NCI-H128 (cell line): ENCODE results near the gene GAL3ST3.
"Not testable (repeated sequence)": the region's sequence is repeated elsewhere in the genome, so short reads cannot be mapped to it uniquely, and the experiment has no call there.

Experiments
- DNase-seq: peaks from one replicate; lab custom pipeline; 2025; ENCODE audit not compliant: unreplicated experiment; lab: John Stamatoyannopoulos, UW

GAL3ST3 gene

GRCh38 chr11:66048547-66049323 is at the start of gene GAL3ST3:
GAL3ST3 (minus strand) TSS chr11:66049161; CDS start chr11:66045415, 3,746 bp downstream.
- DNase-seq, result peak; percentile 12

- DNase-seq, result not testable (repeated sequence)
Observed at GRCh38 chr11:66092125-66092524, 43.2 kb upstream of the GAL3ST3 start.

DNA sequence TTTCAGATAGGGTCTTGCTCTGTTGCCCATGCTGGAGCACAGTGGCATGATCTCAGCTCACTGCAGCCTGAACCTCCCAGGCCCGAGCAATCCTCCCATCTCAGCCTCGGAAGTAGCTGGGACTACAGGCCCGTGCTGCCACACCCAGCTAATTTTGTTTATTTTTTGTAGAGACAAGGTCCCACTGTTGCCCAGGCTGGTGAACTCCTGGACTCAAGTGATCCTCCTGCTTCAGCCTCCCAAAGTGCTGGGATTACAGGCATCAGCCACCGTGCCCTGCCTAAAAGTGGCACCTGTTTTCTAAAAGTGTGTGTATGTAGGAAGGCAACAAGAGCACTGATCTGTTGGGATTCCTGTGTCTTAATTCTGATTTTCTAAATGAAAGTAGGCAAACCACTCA is 41.3 kb upstream of the GAL3ST3 start:
- no peak for DNase-seq

DNA sequence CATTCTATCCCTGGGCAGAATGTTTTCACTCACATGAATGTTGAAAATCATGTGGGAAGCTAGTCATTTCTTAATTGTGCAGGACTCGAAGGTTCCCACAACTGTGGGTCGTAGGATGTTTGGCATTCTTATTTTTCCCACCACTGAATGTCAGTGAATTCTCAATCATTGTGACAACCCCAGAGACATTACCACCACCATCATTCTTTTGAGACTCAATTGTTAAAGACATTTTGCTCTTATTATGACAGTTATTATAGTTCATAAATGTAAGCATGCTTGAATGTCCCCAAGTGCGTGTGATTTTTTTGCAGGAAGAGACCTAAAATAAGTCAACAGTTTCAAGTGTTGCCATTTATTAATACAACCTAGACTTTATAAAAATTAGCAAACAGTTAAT is 40.1 kb upstream of the GAL3ST3 start:
- no peak for DNase-seq

DNA sequence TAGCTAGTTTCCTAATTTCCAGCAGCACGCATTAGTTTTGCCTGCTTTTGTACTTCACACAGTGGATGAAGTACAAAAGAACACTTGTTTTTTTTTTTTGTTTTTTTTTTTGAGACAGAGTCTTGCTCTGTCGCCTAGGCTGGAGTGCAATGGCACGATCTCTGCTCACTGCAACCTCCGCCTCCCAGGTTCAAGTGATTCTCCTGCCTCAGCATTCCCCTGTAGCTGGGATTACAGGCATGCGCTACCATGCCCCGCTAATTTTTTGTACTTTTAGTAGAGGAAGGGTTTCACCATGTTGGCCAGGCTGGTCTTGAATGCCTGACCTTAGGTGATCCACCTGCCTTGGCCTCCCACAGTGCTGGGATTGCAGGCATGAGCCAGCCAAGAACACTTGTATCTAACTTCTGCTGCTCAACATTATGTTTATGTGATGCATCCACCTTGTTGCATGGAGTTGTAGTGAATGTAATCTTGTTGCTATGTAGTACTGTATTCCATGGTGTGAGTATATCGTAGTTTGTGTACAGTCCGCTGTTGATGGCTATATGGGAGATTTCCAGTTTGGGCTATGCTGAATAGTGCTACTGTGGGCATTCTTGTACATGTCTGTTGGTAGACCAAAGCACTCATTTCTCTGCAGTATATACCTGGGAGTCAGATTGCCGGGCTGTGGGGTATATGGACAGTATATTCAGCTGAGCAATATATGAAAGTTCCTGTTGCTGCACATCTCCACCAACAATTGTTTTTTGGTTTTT is 38.4 kb upstream of the GAL3ST3 start:
- no peak for DNase-seq

GRCh38 chr11:66084821-66085475 is 36.0 kb upstream of the GAL3ST3 start:
- no peak for DNase-seq

- no peak for DNase-seq
Observed at GRCh38 chr11:66083767-66084166, 34.8 kb upstream of the GAL3ST3 start.

GRCh38 chr11:66082946-66083698 is 34.2 kb upstream of the GAL3ST3 start:
- peak; percentile 71 for DNase-seq

DNA sequence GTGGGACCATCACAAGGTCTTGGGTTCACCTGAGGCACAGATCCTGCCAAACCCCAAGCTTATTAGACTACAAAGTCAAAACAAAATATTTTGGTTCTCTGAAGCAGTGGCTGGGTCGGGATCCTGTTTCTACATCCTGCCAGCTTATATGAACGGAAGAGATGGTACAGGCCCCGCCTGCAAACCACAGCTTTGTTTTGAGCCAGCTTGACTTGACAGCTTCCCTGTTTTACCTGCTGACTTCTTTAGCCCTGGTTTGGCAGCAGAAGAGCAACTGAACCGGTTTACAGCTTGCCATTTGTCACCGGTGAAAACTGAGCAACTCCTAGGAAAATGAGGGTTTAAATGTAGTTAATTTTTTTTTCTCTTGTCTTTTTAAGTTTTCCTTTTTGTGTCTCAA is 32.5 kb upstream of the GAL3ST3 start:
- DNase-seq, result peak; percentile 25

GRCh38 chr11:66080055-66080817 is 31.3 kb upstream of the GAL3ST3 start:
- DNase-seq, result no peak

DNA sequence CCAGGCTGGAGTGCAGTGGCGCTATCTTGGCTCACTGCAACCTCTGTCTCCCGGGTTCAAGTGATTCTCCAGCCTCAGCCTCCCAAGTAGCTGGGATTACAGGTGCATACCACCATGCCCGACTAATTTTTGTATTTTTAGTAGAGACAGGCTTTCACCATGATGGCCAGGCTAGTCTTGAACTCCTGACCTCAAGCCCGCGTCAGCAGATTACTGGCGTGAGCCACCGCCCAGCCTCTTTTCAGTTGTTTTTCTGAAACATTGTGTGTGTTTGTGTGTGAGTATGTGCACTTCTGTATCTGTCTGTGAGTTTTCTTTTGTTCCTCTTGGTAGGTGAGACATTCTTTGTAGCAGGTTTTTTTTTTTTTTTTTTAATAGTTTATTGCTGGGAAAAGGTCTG is 30.0 kb upstream of the GAL3ST3 start:
- not testable (repeated sequence) for DNase-seq

- DNase-seq, result no peak
Observed at GRCh38 chr11:66077927-66078326, 29.0 kb upstream of the GAL3ST3 start.

- no peak for DNase-seq
Observed at GRCh38 chr11:66076561-66076960, 27.6 kb upstream of the GAL3ST3 start.

GRCh38 chr11:66075273-66075672 is 26.3 kb upstream of the GAL3ST3 start:
- DNase-seq, result no peak

DNA sequence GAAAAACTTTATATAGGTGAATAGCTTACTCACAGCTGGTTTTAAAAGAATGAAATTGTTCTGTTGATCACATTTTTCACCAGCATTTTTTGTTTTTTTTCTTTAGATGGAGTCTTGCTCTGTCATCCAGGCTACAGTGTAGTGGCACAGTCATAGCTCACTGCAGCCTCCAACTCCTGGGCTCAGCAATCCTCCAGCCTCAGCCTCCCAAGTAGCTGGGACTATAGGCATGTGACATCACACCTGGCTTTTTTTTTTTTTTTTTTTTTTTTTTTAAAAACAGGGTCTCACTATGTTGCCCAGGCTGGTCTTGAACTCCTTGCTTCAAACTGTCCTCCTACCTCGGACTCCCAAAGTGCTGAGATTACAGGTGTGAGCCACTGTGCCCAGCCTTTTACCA is 24.7 kb upstream of the GAL3ST3 start:
- no peak for DNase-seq

GRCh38 chr11:66072518-66072917 is 23.6 kb upstream of the GAL3ST3 start:
- DNase-seq, result no peak

DNA sequence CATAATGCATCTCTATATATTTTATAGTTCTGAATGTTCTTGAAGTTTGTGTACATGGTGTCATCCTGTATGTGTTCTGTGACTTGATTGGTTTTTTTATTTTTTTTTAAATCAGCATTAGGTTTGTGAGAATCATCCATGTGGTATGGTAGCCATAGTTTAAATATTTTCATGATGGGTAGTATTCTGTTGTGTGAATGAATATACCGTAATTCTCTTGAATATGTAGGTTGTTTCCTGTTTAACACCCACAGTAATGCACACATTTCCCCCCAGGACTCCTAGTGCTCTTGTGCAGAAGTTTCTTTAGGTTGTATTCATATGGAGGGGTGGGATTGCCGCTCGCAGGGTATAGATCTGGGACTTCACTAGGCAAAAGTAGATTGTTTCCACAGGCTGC is 23.1 kb upstream of the GAL3ST3 start:
- no peak for DNase-seq

DNA sequence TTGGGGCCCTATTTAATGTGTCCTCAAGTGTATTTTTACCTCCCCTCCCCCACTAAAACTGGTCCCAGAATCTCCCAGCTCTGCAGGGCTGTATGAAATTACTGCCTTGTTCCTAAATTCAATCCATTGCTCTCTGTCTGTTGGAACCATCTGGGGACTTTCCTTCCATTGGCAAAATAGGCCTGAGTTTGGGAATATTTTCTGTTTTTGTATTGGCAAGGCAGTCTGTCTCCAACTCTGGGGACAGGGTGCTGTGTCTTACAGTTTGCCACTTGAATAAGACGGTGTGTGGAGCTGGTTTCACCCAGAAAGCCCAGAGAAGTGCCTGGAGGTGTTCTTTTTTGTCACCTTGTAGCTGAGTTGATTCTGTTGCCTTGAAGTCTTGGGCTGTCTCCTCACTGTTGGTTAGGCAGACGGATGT is 22.4 kb upstream of the GAL3ST3 start:
- no peak for DNase-seq

- no peak for DNase-seq
Observed at GRCh38 chr11:66070604-66071380, 21.8 kb upstream of the GAL3ST3 start.
